SK-N-MC (cell line): ENCODE results near the gene TM2D1.

Source experiments
- EZH2 ChIP-seq: fragments of 200-600 bp; sonication (generic); IDR thresholded peaks from one replicate; pipeline ENCODE4 v1.6.1; 2017; ENCODE audit warnings: antibody characterized with exemption
- FOXP2 ChIP-seq: optimal IDR thresholded peaks from 2 replicates; pipeline ENCODE3; 2011; ENCODE audit warnings: mild to moderate bottlenecking, moderate library complexity; ENCODE audit not compliant: insufficient read depth; ENCODE audit errors: extremely low read length, control extremely low read depth
- POLR2AphosphoS5 ChIP-seq: IDR thresholded peaks from 2 replicates; pipeline ENCODE4 v1.6.1; 2012; ENCODE audit warnings: mild to moderate bottlenecking, low read depth, low read length, borderline replicate concordance

DNA sequence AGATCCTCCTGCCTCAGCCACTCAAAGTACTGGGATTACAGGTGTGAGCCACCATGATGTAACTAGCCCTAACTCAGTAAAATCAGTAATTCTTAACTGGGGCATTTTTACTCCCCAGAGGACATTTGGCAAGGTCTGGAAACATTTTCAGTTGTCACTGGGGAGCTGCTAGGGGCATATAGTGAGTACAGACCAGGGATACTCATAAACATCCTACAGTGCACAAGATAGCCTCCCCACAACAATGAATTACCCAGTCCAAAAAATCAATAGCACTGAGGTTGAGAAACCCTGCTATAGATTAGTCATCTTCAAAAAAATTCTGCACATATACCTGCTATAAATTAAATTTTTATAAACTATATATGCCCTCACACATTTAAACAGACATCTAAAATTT lies 13.0 kb downstream of the TM2D1 start:
- TF ChIP-seq POLR2AphosphoS5 (no peak), EZH2 (no peak), FOXP2 (no peak)
